ENCODE results near the gene ERAL1. TPM values are rescaled to one million over a fixed set of nuclear protein-coding genes. Genes with fewer than 3 reads are reported as not detected.

The ERAL1 gene
- total and polyA plus RNA-seq, 2 of the 13 experiments (the other 11 are each of a cell fraction or from before 2014, with no cell fraction given): 46.9 to 72.2 TPM

DNA sequence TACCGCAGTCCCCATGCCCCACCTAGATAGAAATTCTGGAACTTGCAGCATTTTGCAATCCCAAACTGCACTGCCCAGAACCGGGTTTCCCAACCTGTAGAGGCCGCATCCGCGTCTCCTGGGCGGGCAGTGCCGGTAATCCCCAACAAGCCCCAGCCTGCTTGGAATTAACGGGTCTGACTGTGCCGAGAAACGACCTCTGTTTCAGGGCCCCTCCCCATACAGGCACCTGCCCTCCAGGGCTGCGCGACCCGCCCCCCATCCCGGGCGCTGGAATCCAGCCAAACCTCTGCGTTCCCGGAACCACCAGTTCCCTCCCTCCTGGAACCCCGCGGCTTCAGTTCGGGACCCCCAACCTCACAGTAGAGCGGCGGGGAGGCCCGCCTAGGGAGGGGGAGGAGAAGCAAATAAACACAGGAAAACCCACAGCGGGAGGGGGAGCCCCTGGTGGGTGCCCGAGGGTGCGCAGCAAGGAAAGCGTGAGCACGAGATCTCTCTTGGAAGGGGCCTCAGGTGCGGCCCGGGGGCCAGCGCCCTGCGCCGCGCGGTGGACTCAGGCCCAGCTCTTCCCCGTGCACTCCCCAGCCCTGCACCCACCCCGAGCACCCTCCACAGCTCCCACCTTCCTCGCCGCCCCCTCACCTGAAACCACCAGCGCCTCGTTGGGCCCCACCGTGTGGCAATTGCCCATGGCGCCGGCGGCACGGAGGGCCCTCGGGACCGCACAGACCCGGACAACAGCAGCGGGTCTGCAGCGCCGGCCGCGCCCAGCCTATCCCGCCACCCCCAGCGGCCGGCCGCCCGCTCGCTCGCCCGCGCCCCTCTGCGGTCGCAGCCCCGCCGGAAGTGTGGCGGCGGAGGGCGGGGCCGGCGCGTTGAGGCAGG, 42.3 kb downstream of the ERAL1 start, which contains the start of gene FLOT2 (continued):
- peak; percentile 40; the same call in 1 of the 2 replicates for TF ChIP-seq GFI1 (CRISPR knock-in tag; IDR thresholded peaks at IDR 0.05; ENCODE audit: borderline replicate concordance)
- TF ChIP-seq, protein P1, sequence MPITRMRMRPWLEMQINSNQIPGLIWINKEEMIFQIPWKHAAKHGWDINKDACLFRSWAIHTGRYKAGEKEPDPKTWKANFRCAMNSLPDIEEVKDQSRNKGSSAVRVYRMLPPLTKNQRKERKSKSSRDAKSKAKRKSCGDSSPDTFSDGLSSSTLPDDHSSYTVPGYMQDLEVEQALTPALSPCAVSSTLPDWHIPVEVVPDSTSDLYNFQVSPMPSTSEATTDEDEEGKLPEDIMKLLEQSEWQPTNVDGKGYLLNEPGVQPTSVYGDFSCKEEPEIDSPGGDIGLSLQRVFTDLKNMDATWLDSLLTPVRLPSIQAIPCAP (CRISPR knock-in tag; IDR thresholded peaks at IDR 0.05; ENCODE audit: low read depth): no peak
- no peak for TF ChIP-seq ZNF282 (IDR thresholded peaks at IDR 0.05; ENCODE audit: partially characterized antibody)
- TF ChIP-seq CAMTA2 (CRISPR knock-in tag; IDR thresholded peaks at IDR 0.05; ENCODE audit: borderline replicate concordance): no peak
- TF ChIP-seq CCAR2 (optimal IDR thresholded peaks at IDR 0.05; ENCODE audit: low read depth, low read length): no peak
- no peak for TF ChIP-seq ZNF713 (CRISPR knock-in tag; IDR thresholded peaks at IDR 0.05)
- TF ChIP-seq, protein P2, sequence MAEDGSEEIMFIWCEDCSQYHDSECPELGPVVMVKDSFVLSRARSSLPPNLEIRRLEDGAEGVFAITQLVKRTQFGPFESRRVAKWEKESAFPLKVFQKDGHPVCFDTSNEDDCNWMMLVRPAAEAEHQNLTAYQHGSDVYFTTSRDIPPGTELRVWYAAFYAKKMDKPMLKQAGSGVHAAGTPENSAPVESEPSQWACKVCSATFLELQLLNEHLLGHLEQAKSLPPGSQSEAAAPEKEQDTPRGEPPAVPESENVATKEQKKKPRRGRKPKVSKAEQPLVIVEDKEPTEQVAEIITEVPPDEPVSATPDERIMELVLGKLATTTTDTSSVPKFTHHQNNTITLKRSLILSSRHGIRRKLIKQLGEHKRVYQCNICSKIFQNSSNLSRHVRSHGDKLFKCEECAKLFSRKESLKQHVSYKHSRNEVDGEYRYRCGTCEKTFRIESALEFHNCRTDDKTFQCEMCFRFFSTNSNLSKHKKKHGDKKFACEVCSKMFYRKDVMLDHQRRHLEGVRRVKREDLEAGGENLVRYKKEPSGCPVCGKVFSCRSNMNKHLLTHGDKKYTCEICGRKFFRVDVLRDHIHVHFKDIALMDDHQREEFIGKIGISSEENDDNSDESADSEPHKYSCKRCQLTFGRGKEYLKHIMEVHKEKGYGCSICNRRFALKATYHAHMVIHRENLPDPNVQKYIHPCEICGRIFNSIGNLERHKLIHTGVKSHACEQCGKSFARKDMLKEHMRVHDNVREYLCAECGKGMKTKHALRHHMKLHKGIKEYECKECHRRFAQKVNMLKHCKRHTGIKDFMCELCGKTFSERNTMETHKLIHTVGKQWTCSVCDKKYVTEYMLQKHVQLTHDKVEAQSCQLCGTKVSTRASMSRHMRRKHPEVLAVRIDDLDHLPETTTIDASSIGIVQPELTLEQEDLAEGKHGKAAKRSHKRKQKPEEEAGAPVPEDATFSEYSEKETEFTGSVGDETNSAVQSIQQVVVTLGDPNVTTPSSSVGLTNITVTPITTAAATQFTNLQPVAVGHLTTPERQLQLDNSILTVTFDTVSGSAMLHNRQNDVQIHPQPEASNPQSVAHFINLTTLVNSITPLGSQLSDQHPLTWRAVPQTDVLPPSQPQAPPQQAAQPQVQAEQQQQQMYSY (CRISPR knock-in tag; IDR thresholded peaks at IDR 0.05): no peak
- no peak for TF ChIP-seq ZNF318 (CRISPR knock-in tag; IDR thresholded peaks at IDR 0.05)
- TF ChIP-seq BCLAF1 (IDR thresholded peaks at IDR 0.05): no peak

Measured in HepG2 (cell line).